Measurements from ENCODE around the gene CNTN4.

The CNTN4 gene

DNA sequence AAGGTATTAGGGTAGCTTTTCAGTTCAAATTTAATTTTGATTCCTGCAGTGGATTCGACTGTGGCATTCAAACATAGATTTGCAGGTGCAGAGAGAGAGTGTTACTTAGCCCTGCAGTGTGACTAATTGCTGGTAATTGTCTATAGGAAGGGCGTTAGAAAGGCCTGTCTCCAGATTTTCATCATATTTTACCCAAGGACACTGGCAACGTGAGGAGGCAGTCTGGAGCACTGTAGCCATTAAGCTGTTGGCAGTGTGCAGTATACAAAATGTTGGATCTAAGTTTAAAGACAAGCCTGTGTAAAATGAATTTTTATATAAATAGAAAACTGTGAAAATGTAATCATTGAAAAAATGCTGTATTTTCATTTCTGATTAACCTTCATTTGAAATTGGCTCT is 342.9 kb downstream of the CNTN4 start:
- no peak for DNase-seq

- DNase-seq = no peak
These were observed 347.5 kb downstream of the CNTN4 start for GRCh38 chr3:2446146-2446545.

DNA sequence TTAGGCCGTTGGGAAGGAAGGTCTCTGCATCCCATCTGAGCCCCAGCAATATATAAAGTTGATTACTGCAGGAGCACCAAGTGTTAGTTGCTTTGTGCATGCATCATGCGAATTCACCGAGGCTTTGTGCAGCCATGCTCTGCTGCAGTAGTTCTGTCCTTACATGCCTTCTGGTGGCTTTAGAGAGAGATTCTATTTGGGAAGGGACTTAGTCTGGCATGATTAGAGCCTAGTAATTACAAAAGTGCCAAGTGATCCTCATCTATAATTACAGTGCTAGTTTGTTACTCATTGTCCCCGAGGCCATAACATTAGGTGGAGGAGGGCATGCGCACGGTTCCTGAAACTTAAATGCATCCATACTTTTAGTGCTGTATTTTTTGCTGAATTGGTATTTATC is 353.6 kb downstream of the CNTN4 start:
- DNase-seq = no peak

- DNase-seq = no peak
These were observed 356.2 kb downstream of the CNTN4 start for GRCh38 chr3:2454865-2455264.

DNA sequence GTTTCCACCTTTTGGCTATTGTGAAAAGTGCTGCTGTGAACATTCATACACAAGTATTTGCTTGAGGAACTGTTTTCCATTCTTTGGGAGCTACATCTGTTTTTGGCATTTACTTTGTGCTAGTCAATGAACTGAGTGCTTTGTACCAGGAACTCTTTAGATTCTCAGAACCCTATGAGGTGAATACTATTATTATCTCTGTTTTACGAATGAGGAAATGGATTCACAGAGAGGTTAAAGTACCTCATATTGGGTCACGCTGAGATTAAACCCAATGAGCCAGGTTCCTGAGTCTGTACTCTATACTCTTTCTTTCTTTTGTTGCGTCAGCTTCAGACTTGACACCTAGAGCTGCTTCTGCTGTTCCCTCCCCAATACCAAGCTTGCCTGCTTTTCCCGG is 358.1 kb downstream of the CNTN4 start:
- DNase-seq = no peak

- no peak for DNase-seq
These were observed 360.1 kb downstream of the CNTN4 start for GRCh38 chr3:2458816-2459215.

GRCh38 chr3:2465842-2466241 is 367.2 kb downstream of the CNTN4 start:
- DNase-seq = no peak

DNA sequence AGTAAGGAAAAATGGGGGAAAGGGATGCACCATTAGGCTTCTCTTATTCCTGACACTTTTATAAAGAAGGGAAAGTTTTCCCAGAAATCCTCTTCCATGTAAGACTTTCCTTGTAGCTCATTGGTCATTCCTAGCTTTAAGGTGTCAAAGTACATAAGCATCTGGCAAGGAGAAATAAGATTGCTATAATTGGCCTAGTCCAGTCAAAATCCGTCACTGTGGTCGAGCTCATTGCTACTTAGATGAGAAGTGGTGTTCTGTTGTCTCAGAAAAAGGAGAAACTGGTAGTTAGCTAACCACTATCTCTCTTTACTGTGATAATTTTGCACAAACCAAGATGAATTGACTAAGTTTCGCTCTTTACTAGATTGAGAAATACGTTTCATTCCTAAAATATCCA is 370.1 kb downstream of the CNTN4 start:
- no peak for DNase-seq

DNA sequence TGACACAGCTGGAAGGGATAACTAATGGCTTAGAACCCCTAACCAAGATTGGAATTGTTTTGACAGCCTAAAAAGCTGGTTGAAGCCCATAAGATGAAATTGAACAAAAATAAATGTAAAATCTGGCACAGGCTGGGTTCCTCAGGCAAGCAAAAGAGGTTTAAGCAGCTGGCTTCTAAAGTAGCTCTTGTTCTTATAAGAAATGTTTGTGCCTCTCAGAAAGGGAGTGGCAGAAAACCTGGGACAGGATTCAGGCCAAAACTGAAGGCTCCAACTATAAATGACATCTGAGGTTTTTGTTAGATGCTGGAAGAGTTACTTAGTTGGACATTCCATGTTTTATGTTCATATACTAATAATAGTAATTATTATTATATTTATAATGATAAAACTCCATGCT is 378.3 kb downstream of the CNTN4 start:
- DNase-seq = no peak

- DNase-seq = no peak
These were observed 379.0 kb downstream of the CNTN4 start for GRCh38 chr3:2477620-2478019.

- no peak for DNase-seq
These were observed 385.7 kb downstream of the CNTN4 start for GRCh38 chr3:2484162-2485026.

DNA sequence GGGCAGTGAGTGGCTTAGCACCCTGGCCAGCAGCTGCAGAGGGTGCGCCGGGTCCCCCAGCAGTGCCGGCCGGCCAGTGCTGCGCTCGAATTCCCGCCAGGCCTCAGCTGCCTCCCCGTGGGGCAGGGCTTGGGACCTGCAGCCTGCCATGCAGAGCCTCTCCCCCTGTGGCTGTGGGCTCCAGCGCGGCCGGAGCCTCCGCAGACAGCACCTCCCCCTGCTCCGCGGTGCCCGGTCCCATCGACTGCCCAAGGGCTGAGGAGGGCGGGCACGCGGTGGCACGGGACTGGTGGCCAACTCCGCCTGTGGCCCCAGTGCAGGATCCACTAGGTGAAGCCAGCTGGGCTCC is 386.3 kb downstream of the CNTN4 start:
- DNase-seq = no peak

DNA sequence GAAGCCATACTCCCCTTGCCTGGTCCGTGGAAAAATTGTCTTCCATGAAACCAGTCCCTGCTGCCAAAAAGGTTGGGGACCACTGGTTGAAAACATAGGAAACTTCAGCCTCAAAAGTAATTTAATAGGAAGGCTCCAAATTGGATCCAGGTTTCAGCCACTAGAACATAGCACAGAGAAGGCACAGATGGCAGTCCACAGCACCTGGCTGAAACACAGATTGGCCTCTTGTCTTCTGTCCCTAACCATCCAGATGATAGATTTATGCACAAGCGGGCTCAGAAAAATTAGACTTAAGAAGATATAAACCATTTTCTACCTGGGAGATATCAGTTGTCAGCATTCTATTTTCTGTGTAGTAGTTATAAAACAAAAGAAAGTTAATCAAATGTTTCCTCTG is 397.1 kb downstream of the CNTN4 start:
- no peak for DNase-seq

DNA sequence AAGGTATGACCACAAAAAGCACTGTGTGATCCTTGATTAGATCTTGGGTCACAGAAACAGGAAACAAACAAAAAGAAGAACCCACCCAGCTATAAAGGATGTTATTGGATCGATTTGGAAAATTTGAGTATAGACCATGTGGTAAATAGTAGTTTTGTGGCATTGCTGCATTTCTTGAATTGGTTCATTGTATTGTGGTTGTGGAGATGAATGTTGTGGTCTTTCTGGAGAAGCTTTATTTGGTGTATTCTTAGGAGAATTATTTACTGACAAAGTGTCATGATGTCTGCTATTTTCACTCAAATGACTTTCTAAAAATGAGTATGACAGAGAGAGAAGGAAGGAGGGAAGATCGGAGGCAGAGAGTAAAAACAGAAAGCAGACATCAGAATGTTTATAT is 406.2 kb downstream of the CNTN4 start:
- no peak for DNase-seq

- DNase-seq = no peak
These were observed 408.1 kb downstream of the CNTN4 start for GRCh38 chr3:2506776-2507175.

DNA sequence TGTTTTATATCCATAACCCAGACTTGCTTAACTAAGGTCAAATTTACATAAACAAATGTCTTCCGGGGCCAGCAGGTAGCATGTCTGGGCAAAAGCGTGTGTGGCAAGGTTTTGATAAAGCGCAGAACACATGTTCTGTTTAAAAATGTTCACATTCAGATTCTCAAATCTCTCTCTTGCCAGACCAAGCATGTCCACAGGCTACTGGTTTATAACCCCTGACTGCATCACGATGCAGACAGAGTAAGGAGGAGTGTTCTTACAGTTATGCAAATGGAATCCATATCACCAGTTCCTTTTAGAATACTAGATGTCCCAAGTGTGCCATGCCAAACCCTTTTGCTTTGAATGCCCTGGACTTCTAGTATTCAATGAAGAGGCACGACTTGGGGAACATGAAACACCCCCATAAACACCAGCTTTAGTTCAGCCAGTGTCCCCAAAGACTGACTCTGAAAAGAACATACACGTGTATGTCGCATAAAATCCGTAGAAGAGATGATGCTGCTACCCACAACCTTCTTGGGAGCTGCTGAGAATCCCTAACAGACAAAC is 412.0 kb downstream of the CNTN4 start:
- DNase-seq = no peak

DNA sequence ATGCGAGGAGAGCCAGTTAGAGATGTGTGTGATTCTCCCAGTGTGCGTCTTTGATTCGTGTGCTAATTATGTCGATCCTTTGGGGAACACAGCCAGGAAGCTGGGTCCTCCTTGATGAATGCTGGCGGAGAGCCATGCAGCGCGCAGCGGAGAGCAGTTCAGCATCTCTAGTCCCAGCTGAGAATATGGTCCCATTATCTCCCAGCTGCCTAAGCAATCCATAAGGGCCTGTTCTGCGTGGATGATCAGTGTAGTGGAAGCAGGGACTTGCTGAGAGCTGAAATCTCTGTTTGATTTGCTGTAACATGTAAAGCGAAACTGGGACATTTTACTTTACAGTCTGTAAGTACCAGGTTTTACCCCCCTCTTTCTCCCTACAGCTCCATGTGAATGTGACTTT is 412.7 kb downstream of the CNTN4 start:
- no peak for DNase-seq

GRCh38 chr3:2512881-2513280 is 414.2 kb downstream of the CNTN4 start:
- DNase-seq = no peak

- no peak for DNase-seq
These were observed 415.3 kb downstream of the CNTN4 start for GRCh38 chr3:2513986-2514385.

DNA sequence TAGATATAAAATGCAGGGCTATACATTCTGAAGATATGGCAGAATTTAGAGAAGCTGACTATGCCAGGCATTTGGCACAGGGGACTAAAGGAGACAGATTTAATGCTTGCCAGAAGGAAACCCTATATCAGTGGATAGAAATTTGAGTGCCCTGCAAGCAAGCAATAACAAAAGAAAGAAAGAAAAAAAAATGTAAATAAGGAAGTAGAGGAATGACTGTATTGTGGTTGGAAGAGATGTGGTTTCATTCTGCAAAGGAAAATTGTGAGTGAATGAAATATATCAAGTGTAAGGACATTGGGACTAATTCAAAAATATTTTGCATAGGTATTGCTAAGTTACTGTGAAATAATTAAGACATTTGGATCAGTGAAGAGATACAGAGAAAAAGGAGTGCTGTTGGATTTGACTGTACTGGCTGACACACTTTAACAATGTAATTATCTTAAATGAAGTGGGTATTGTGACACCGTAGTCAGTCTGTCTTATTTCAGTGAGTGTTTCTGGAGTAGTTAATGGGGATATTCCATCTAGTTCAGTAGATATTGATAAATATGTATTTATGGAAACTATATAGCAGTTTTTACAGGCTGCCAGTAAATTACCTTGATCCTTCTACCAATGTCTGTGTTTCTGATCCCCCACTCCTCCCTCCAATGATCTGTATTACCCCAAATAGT is 418.2 kb downstream of the CNTN4 start:
- no peak for DNase-seq

DNA sequence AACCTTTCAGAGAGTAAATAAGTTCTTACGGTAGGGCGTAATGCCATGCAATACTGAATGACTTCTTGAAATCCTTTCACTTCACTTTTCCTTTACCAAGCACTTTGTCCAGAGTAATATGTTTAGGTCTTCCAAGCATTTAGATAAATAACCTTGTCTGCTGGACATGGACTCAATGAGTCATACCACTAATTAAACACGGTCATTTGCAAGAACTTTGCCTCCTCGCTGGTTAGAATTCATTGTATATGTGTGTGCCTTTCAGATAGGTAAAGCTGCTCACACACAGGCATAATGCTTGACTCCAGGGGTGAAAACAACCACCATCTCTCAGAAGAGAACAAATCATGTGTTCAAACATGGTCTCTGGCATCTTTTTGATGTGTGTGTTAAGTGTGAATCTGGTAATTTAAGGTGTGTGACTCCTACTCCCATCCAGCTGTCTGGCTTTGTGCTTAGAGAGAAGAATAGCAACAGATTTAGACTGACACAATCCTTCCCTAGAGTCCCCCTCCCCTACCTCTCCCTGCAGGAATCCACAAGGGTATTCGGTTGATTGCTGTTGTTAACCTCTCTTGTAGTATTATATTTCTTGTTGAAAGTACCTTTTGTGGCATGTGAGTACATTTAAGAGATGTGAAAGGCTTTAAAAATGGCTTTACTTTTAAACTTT is 419.0 kb downstream of the CNTN4 start:
- DNase-seq = no peak

GRCh38 chr3:2523281-2523836 is 424.7 kb downstream of the CNTN4 start:
- DNase-seq = no peak

GRCh38 chr3:2525968-2526367 is 427.3 kb downstream of the CNTN4 start:
- no peak for DNase-seq

- DNase-seq = no peak
These were observed 428.3 kb downstream of the CNTN4 start for GRCh38 chr3:2526926-2527325.
